Spleen (tissue), 11 donors: ENCODE data around the gene PTRHD1. TPM values are rescaled to one million over a fixed set of nuclear protein-coding genes. Genes with fewer than 3 reads are reported as not detected.

Source experiments
- DNase-seq: peaks from one replicate; pipeline ENCODE4 v3.0.0-alpha.2; 2020
- H3K27ac ChIP-seq, 8 donors: fragments of 200-600 bp; sonication (generic) in 7 of 8; 1 replicate in 4 of 8; 2 replicates in 4 of 8; pipeline versions ENCODE4 v1.5.0 to v1.8.0; 2016 to 2021; ENCODE audit warnings: inconsistent platforms in 4 of 8, mild to moderate bottlenecking in 4 of 8, moderate library complexity in 1 of 8
- H3K27me3 ChIP-seq, 7 donors: fragments of 200-600 bp; sonication (generic) in 6 of 7; replicated peaks in 1 of 7; 1 replicate in 4 of 7; 2 replicates in 3 of 7; pipeline versions ENCODE4 v1.5.0 to v1.8.0; 2016 to 2021; ENCODE audit warnings: inconsistent platforms in 3 of 7, mild to moderate bottlenecking in 1 of 7
- H3K36me3 ChIP-seq, 6 donors: fragments of 200-600 bp; sonication (generic) in 5 of 6; 1 replicate in 4 of 6; 2 replicates in 2 of 6; pipeline versions ENCODE4 v1.5.0 to v1.8.0; 2016 to 2021; ENCODE audit warnings: inconsistent platforms in 2 of 6
- H3K4me1 ChIP-seq, 6 donors: fragments of 200-600 bp; sonication (generic) in 5 of 6; 1 replicate in 3 of 6; 2 replicates in 3 of 6; pipeline versions ENCODE4 v1.5.0 to v1.8.0; 2016 to 2021; ENCODE audit warnings: inconsistent platforms in 3 of 6
- H3K4me3 ChIP-seq, 8 donors: fragments of 200-600 bp; sonication (generic) in 7 of 8; 1 replicate in 4 of 8; 2 replicates in 4 of 8; pipeline versions ENCODE4 v1.5.0 to v1.8.0; 2016 to 2021; ENCODE audit warnings: inconsistent platforms in 4 of 8, mild to moderate bottlenecking in 4 of 8, moderate library complexity in 2 of 8
- H3K9me3 ChIP-seq, 8 donors: fragments of 200-600 bp; sonication (generic) in 7 of 8; 1 replicate in 4 of 8; 2 replicates in 4 of 8; pipeline versions ENCODE4 v1.5.0 to v1.8.0; 2016 to 2021; ENCODE audit warnings: inconsistent platforms in 4 of 8
- POLR2A ChIP-seq, 3 donors: fragments of 450-650 bp; IDR thresholded peaks; one replicate each; pipeline ENCODE4 v1.5.1; 2017; ENCODE audit warnings: antibody characterized with exemption in 3 of 3, mild to moderate bottlenecking in 1 of 3
- POLR2AphosphoS5 ChIP-seq, 3 donors: sonication (generic); formaldehyde crosslinking; IDR thresholded peaks; one replicate each; pipeline ENCODE4 v1.5.1; 2017; ENCODE audit warnings: antibody characterized with exemption in 3 of 3
- WGBS, 5 donors: extraction: QIAGEN DNeasy Blood & Tissue Kit in 3 of 5; methylation state at CpG; one replicate each; pipeline versions ENCODE4 v1.1.5 to v1.1.7; 2013 to 2018; 5-methylcytosine and 5-hydroxymethylcytosine counted together
- intact Hi-C: fragments of 100-400 bp; cut with DNase I; formaldehyde crosslinking; loops from one replicate; pipeline ENCODE4 v1.15.0; 2023; ENCODE audit warnings: low total_unique reads
- polyA plus RNA-seq, 3 donors: library from polyadenylated mRNA; stranded (reverse); fragments of 200-250 nt; gene quantifications; one replicate each; pipeline ENCODE4 v1.2.1, GENCODE V29; 2013
- total RNA-seq, 7 donors: library from RNA; depleted of rRNA in 3 of 7; stranded (reverse); fragments of >200 nt in 3 of 7; fragmentation: NEBNext Ultra II Directional in 4 of 7; extraction: Animal tissue kit (Norgen Biotek cat#: 25700) in 4 of 7; gene quantifications; one replicate each; pipeline versions ENCODE4 v1.1.0 to v1.2.1, GENCODE V29; 2016 to 2021
- TF ChIP-seq, protein P1 (sequence below), 11 experiments: fragments of 200-600 bp in 7 of 11; fragments of 450-650 bp in 4 of 11; sonication (generic) in 4 of 11; IDR thresholded peaks in 8 of 11; conservative IDR thresholded peaks in 3 of 11; 1 replicate in 7 of 11; 2 replicates in 4 of 11; pipeline versions ENCODE4 v1.4.0 to v1.8.0; 2016 to 2021; ENCODE audit warnings: antibody characterized with exemption in 11 of 11, inconsistent platforms in 4 of 11, mild to moderate bottlenecking in 1 of 11
- donor health status: healthy with polysubstance abuse.
- donor health status: DM: no; HTN: no; CAD: no; lungs with moderate emphysema.
- donor health status: DM: no; HTN: no; CAD: no.
- donor health status: Bipolar disorder and iron deficiency.
- donor health status: healthy.
- donor health status: DM: no; HTN: no; CAD: no.
- donor health status: DM: yes; HTN: yes; CAD: no.

PTRHD1 gene
- total and polyA plus RNA-seq, 10 donors = 11.0 to 42.0 (median 23.9) TPM

DNA sequence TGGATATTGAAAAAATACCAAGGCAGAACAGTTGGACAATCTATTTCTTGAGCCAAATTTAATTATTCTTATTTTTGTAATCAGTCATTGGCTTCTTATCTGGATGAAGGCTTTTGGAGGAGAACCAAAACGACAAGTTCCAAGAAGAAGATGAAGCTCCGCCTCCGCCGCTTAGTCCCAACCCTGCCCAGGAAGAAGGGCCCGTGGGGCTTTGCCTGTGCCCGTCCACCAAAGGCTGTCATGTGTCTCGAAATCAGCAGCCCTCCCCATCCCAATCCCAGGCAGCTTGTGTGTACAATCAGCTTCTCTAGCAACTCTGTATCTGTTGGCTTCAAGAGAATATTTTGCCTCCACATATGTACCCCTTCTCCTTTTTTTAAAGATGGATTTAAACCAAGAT lies 24.6 kb downstream of the PTRHD1 start:
- Histone ChIP-seq H3K9me3 (no peaks in the 10 kb centered on the region), H3K27ac (no peak overlapping the region), H3K36me3 (peaks cover 0 to 71% (median 36%) of the 10 kb centered on the region in 6 donors), H3K27me3 (no peaks in the 10 kb centered on the region), H3K4me1 (no peaks in the 10 kb centered on the region), H3K4me3 (no peak overlapping the region)
- TF ChIP-seq POLR2A (IDR thresholded peaks at IDR 0.05) (no peak), POLR2AphosphoS5 (IDR thresholded peaks at IDR 0.05) (no peak)
- TF ChIP-seq, protein P1, sequence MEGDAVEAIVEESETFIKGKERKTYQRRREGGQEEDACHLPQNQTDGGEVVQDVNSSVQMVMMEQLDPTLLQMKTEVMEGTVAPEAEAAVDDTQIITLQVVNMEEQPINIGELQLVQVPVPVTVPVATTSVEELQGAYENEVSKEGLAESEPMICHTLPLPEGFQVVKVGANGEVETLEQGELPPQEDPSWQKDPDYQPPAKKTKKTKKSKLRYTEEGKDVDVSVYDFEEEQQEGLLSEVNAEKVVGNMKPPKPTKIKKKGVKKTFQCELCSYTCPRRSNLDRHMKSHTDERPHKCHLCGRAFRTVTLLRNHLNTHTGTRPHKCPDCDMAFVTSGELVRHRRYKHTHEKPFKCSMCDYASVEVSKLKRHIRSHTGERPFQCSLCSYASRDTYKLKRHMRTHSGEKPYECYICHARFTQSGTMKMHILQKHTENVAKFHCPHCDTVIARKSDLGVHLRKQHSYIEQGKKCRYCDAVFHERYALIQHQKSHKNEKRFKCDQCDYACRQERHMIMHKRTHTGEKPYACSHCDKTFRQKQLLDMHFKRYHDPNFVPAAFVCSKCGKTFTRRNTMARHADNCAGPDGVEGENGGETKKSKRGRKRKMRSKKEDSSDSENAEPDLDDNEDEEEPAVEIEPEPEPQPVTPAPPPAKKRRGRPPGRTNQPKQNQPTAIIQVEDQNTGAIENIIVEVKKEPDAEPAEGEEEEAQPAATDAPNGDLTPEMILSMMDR (IDR thresholded peaks at IDR 0.05 in 8 of 11, conservative IDR thresholded peaks at IDR 0.05 in 3 of 11) = no peak
- intact Hi-C loops = no loop called here
- no peak for DNase-seq
- 87 to 97% (median 95%) methylated on average over 7 of the region's 7 CpGs for WGBS, 5 donors

- Histone ChIP-seq H3K27ac (no peak overlapping the region), H3K4me1 (no peaks in the 10 kb centered on the region), H3K9me3 (no peaks in the 10 kb centered on the region), H3K36me3 (peaks cover 0 to 77% (median 38%) of the 10 kb centered on the region in 6 donors), H3K27me3 (no peaks in the 10 kb centered on the region), H3K4me3 (no peak overlapping the region)
- DNase-seq = no peak
- WGBS, 5 donors = 96 to 98% (median 97%) methylated on average over 5 of the region's 5 CpGs
- intact Hi-C loops = no loop called here
- no peak for TF ChIP-seq POLR2AphosphoS5 (IDR thresholded peaks at IDR 0.05)
- TF ChIP-seq POLR2A (IDR thresholded peaks at IDR 0.05) = no peak
- TF ChIP-seq, protein P1 (IDR thresholded peaks at IDR 0.05 in 8 of 11, conservative IDR thresholded peaks at IDR 0.05 in 3 of 11) = no peak
Measured at GRCh38 chr2:24768013-24768412, 25.2 kb downstream of the PTRHD1 start.

DNA sequence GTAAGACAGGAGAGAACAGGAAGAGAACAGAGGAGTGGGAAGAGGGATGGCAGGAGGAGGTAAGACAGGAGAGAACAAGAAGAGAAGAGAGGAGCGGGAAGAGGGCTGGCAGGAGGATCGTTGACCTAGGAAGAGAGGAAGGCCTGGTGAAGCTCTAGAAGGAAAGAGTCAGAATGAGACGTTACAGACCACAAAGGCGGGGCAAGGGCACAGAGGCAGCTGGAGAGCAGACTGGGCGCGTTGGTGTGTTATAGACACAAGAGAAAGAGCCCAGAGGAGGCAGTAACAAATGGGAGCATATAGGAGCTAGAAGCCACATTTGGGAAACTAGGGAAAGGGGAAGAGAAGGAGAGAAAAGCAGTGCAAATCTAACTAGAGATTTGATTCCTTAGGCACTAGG lies 26.6 kb downstream of the PTRHD1 start:
- 60 to 69% (median 63%) methylated on average over 6 of the region's 6 CpGs for WGBS, 5 donors
- Histone ChIP-seq H3K4me3 (no peak overlapping the region), H3K9me3 (no peaks in the 10 kb centered on the region), H3K4me1 (no peaks in the 10 kb centered on the region), H3K27ac (no peak overlapping the region), H3K27me3 (no peaks in the 10 kb centered on the region), H3K36me3 (peaks cover 0 to 91% (median 50%) of the 10 kb centered on the region in 6 donors)
- intact Hi-C loops = no loop called here
- DNase-seq = no peak
- TF ChIP-seq POLR2AphosphoS5 (IDR thresholded peaks at IDR 0.05) = no peak
- TF ChIP-seq POLR2A (IDR thresholded peaks at IDR 0.05) = no peak
- TF ChIP-seq, protein P1 (IDR thresholded peaks at IDR 0.05 in 8 of 11, conservative IDR thresholded peaks at IDR 0.05 in 3 of 11) = no peak

- no peaks in the 10 kb centered on the region for H3K9me3 ChIP-seq
- no peak overlapping the region for H3K4me3 ChIP-seq
- no peaks in the 10 kb centered on the region for H3K4me1 ChIP-seq
- no peaks in the 10 kb centered on the region for H3K27me3 ChIP-seq
- intact Hi-C loops = no loop called here
- H3K27ac ChIP-seq = no peak overlapping the region
- DNase-seq = no peak
- H3K36me3 ChIP-seq = peaks cover 3 to 99% (median 53%) of the 10 kb centered on the region in 6 donors
- WGBS, 5 donors = 90 to 95% (median 93%) methylated on average over 4 of the region's 4 CpGs
- TF ChIP-seq POLR2AphosphoS5 (IDR thresholded peaks at IDR 0.05) (no peak), POLR2A (IDR thresholded peaks at IDR 0.05) (no peak)
Measured at GRCh38 chr2:24763843-24764242, 29.3 kb downstream of the PTRHD1 start.

DNA sequence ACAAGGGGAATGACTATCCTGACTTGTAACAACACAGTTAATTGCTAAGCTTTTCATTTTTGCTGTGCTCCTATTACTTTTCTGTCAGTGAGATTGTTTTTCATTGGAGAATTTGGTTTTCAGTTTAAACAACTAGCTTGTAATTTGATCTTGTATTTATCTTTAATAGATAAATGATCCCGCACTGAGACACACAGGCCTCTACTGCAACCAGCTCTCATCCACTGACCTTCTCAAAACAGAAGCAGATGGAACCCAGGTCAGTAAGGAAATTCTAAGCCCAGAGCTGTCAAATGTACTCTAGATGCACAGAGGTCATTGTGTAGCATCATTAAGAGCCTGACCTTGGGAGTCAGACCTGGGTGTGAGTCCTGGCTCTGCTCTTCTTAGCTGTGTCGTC lies 30.7 kb downstream of the PTRHD1 start:
- Histone ChIP-seq H3K27me3 (no peaks in the 10 kb centered on the region), H3K27ac (no peak overlapping the region), H3K4me3 (no peak overlapping the region), H3K4me1 (no peaks in the 10 kb centered on the region), H3K36me3 (peaks cover 3 to 99% (median 55%) of the 10 kb centered on the region in 6 donors), H3K9me3 (no peaks in the 10 kb centered on the region)
- no peak for TF ChIP-seq POLR2A (IDR thresholded peaks at IDR 0.05)
- TF ChIP-seq POLR2AphosphoS5 (IDR thresholded peaks at IDR 0.05) = no peak
- TF ChIP-seq, protein P1 (IDR thresholded peaks at IDR 0.05 in 8 of 11, conservative IDR thresholded peaks at IDR 0.05 in 3 of 11) = no peak
- no peak for DNase-seq
- intact Hi-C loops = no loop called here
- WGBS, 5 donors = 83 to 95% (median 89%) methylated on average over 1 to 2 of the region's 2 CpGs
